Urinary bladder (tissue), 4 donors: ENCODE data around the gene SYT7. TPM values are rescaled to one million over a fixed set of nuclear protein-coding genes. Genes with fewer than 3 reads are reported as not detected.

Experiments
- DNase-seq: peaks from one replicate; pipeline ENCODE4 v3.0.0-alpha.2; 2015; ENCODE audit errors: extremely low spot score
- H3K27ac ChIP-seq: one replicate; pipeline ENCODE4 v1.5.1; 2013; ENCODE audit warnings: low read depth, mild to moderate bottlenecking, moderate library complexity
- H3K36me3 ChIP-seq: one replicate; pipeline ENCODE4 v1.6.1; 2013; ENCODE audit warnings: mild to moderate bottlenecking, moderate library complexity; ENCODE audit not compliant: insufficient read depth
- H3K4me1 ChIP-seq: one replicate; pipeline ENCODE4 v1.6.1; 2013; ENCODE audit warnings: mild to moderate bottlenecking, moderate library complexity; ENCODE audit not compliant: insufficient read depth
- H3K4me3 ChIP-seq: one replicate; pipeline ENCODE4 v1.5.1; 2013; ENCODE audit warnings: low read depth, low read length
- WGBS: extraction: QIAGEN DNeasy Blood & Tissue Kit; methylation state at CpG from one replicate; pipeline ENCODE4 v1.1.7; 2013; 5-methylcytosine and 5-hydroxymethylcytosine counted together
- polyA plus RNA-seq: library from polyadenylated mRNA; stranded (reverse); fragments of 200-250 nt; gene quantifications from one replicate; pipeline ENCODE4 v1.2.3, GENCODE V29; 2013
- total RNA-seq: library from RNA; depleted of rRNA; stranded (reverse); fragments of >200 nt; gene quantifications from one replicate; pipeline ENCODE4 v1.2.3, GENCODE V29; 2014
- donor health status: healthy with polysubstance abuse.
- donor health status: healthy.

SYT7 gene
- total and polyA plus RNA-seq, 2 donors: 1.1 to 2.6 TPM

GRCh38 chr11:61549662-61550568 is 31.0 kb downstream of the SYT7 start:
- no peaks in the 10 kb centered on the region for H3K4me1 ChIP-seq
- H3K36me3 ChIP-seq: no peaks in the 10 kb centered on the region
- no peak overlapping the region for H3K27ac ChIP-seq
- H3K4me3 ChIP-seq: no peak overlapping the region
- no peak for DNase-seq
- 85% methylated on average over 23 of the region's 23 CpGs for WGBS

- Histone ChIP-seq H3K36me3 (no peaks in the 10 kb centered on the region), H3K27ac (no peak overlapping the region), H3K4me1 (no peaks in the 10 kb centered on the region), H3K4me3 (no peak overlapping the region)
- no peak for DNase-seq
- WGBS: 78% methylated on average over 8 of the region's 8 CpGs
Measured at GRCh38 chr11:61549177-61549576, 31.7 kb downstream of the SYT7 start.

GRCh38 chr11:61547246-61547645 is 33.6 kb downstream of the SYT7 start:
- WGBS: 71% methylated on average over 19 of the region's 19 CpGs
- no peak overlapping the region for H3K27ac ChIP-seq
- no peaks in the 10 kb centered on the region for H3K36me3 ChIP-seq

GRCh38 chr11:61546663-61547062 is 34.2 kb downstream of the SYT7 start:
- DNase-seq: no peak
- Histone ChIP-seq H3K4me1 (no peaks in the 10 kb centered on the region), H3K27ac (no peak overlapping the region), H3K36me3 (no peaks in the 10 kb centered on the region), H3K4me3 (no peak overlapping the region)
- WGBS: 25% methylated on average over 20 of the region's 20 CpGs

More at GRCh38 chr11:61547246-61547645, 33.6 kb downstream of the SYT7 start:
- H3K4me1 ChIP-seq: no peaks in the 10 kb centered on the region
- no peak for DNase-seq
- H3K4me3 ChIP-seq: no peak overlapping the region

GRCh38 chr11:61545921-61546320 is 35.0 kb downstream of the SYT7 start:
- H3K4me1 ChIP-seq: no peaks in the 10 kb centered on the region
- WGBS: 91% methylated on average over 32 of the region's 32 CpGs
- no peak overlapping the region for H3K27ac ChIP-seq
- no peak for DNase-seq
- H3K4me3 ChIP-seq: no peak overlapping the region
- no peaks in the 10 kb centered on the region for H3K36me3 ChIP-seq

- Histone ChIP-seq H3K27ac (no peak overlapping the region), H3K36me3 (no peaks in the 10 kb centered on the region), H3K4me1 (no peaks in the 10 kb centered on the region), H3K4me3 (no peak overlapping the region)
- WGBS: 96% methylated on average over 7 of the region's 7 CpGs
- no peak for DNase-seq
Measured at GRCh38 chr11:61545341-61545740, 35.5 kb downstream of the SYT7 start.

GRCh38 chr11:61544466-61544865 is 36.4 kb downstream of the SYT7 start:
- DNase-seq: no peak

GRCh38 chr11:61543606-61544306 is 37.1 kb downstream of the SYT7 start:
- H3K36me3 ChIP-seq: no peaks in the 10 kb centered on the region
- 95% methylated on average over 4 of the region's 4 CpGs for WGBS
- DNase-seq: no peak
- H3K4me1 ChIP-seq: no peaks in the 10 kb centered on the region
- no peak overlapping the region for H3K27ac ChIP-seq
- H3K4me3 ChIP-seq: no peak overlapping the region

More at GRCh38 chr11:61544466-61544865, 36.4 kb downstream of the SYT7 start:
- WGBS: 95% methylated on average over 6 of the region's 6 CpGs
- H3K4me3 ChIP-seq: no peak overlapping the region
- no peaks in the 10 kb centered on the region for H3K4me1 ChIP-seq
- no peak overlapping the region for H3K27ac ChIP-seq
- H3K36me3 ChIP-seq: no peaks in the 10 kb centered on the region

GRCh38 chr11:61542705-61543104 is 38.2 kb downstream of the SYT7 start:
- Histone ChIP-seq H3K36me3 (no peaks in the 10 kb centered on the region), H3K27ac (no peak overlapping the region), H3K4me3 (no peak overlapping the region), H3K4me1 (no peaks in the 10 kb centered on the region)
- 84% methylated on average over 16 of the region's 16 CpGs for WGBS
- DNase-seq: no peak

- Histone ChIP-seq H3K4me3 (no peak overlapping the region), H3K4me1 (no peaks in the 10 kb centered on the region), H3K36me3 (no peaks in the 10 kb centered on the region), H3K27ac (no peak overlapping the region)
- 43% methylated on average over 19 of the region's 19 CpGs for WGBS
- DNase-seq: no peak
Measured at GRCh38 chr11:61542024-61542461, 38.8 kb downstream of the SYT7 start.

GRCh38 chr11:61541598-61541997 is 39.3 kb downstream of the SYT7 start:
- Histone ChIP-seq H3K36me3 (no peaks in the 10 kb centered on the region), H3K27ac (no peak overlapping the region), H3K4me3 (no peak overlapping the region), H3K4me1 (no peaks in the 10 kb centered on the region)
- WGBS: 40% methylated on average over 3 of the region's 3 CpGs
- DNase-seq: no peak

GRCh38 chr11:61540528-61540927 is 40.3 kb downstream of the SYT7 start:
- Histone ChIP-seq H3K36me3 (no peaks in the 10 kb centered on the region), H3K4me1 (no peaks in the 10 kb centered on the region), H3K27ac (no peak overlapping the region), H3K4me3 (no peak overlapping the region)
- 59% methylated on average over 9 of the region's 9 CpGs for WGBS
- DNase-seq: no peak

- no peak for DNase-seq
- H3K4me1 ChIP-seq: no peaks in the 10 kb centered on the region
- H3K4me3 ChIP-seq: no peak overlapping the region
- no peaks in the 10 kb centered on the region for H3K36me3 ChIP-seq
- no peak overlapping the region for H3K27ac ChIP-seq
- WGBS: 62% methylated on average over 14 of the region's 14 CpGs
Measured at GRCh38 chr11:61539831-61540357, 41.0 kb downstream of the SYT7 start.

- no peak overlapping the region for H3K4me3 ChIP-seq
- DNase-seq: no peak
- H3K27ac ChIP-seq: no peak overlapping the region
- no peaks in the 10 kb centered on the region for H3K36me3 ChIP-seq
- H3K4me1 ChIP-seq: no peaks in the 10 kb centered on the region
- WGBS: 71% methylated on average over 11 of the region's 11 CpGs
Measured at GRCh38 chr11:61539006-61539405, 41.9 kb downstream of the SYT7 start.
